Activated T-cell treated with anti-CD3 and anti-CD28 coated beads, Interleukin-2, amount 50 U/mL, for 1 hour (primary cell): ENCODE results near the gene SH3BGRL2.

ENCODE experiments used
- DNase-seq: peaks from one replicate; pipeline ENCODE4 v3.0.0-alpha.2; 2020

SH3BGRL2 gene

DNA sequence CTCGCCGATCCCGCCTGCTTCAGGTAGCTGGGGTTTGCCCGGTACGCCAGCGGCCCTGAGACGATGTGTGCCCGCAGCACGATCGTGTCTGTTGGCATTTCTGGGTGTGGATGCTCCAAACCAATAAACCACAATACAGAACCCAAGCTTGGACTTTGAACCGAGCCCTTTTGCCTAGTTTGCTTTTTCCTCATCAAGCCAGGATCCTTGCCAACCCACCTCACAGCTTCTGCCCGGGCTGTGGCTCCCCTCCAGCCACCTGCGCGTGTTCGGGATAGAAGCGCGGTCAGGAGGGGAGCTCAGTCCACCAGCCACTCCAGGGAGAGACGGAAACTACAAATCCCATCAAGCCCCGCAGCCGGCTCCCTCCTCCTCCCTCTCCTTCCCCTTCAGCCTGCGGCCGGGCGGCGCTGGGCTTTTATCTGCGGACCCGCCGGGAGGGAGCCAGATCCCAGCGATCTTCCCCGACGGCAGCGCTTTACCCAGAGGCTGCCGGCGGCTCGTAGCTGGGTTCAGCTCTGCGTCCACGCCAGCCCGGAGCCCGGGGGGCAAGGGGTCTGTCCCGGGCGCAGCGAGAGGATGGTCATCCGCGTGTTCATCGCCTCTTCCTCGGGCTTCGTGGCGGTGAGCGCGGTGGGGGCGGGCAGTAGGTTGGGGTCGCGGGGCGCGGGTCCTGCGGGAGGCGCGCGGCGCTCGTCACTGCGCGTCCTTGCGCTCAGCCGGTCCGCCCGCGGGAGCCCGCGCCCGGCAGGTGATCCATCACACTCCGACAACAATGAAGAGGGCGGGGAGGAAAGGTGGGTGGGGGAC lies at the start of gene SH3BGRL2:
Gene SH3BGRL2, plus strand, starts transcription at position 447 of the 810 bp plus-strand sequence. Its CDS starts 133 bp downstream, at position 580.
- peak; percentile 28 for DNase-seq

DNA sequence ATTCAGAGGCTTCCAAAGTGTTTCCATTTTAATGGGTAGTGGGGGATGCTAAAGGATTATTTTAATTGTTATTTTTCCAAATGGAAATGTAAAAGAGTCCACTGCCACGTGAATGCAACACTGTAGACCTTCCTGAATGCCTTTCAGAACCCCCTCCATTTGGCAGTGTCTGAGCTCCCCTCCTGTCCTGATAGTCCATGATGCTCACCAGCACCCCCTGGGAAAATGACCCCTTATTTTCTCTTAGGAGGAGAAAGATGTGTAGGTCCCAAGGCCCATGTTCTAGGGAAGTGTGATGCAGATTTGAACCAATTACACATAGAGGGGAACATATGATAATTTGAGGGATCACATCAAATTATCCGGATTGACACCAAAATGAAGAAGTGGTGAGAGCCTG lies 46.8 kb upstream of the SH3BGRL2 start:
- no peak for DNase-seq

DNA sequence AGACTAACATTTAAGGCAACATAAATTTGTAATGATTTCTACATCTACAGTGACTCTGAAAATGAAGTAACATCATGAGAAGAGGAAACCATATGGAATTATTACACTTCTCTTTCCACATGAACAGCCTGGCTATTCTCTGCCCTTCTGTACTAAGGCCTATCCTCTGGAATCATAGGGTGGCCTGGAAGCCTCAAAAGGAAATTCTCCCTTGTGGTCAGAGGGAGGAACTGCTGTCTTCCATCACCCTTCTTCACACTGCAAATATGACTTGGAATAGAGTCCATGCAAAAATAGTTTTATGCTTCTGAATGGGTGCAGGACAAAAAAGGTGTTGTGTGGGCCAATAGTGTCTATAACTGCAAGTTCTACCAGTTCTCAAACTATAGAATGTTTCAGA lies 44.6 kb upstream of the SH3BGRL2 start:
- DNase-seq: no peak

DNA sequence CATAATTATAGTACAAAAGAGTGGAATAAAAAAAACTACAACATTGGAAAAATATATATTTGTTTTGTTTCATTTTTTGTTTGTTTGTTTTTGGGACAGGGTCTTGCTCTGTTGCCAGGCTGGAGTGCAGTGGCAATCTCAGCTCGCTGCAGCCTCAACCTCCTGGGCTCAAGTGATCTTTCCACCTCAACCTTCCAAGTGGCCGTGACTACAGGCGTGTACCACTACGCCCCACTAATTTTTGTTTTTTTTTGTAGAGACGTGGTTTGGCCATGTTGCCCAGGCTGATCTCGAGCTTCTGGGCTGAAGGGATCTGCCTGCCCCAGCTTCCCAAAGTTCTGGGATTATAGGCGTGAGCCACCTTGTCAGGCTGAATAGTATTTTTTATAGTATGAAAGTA lies 41.4 kb upstream of the SH3BGRL2 start:
- no peak for DNase-seq

DNA sequence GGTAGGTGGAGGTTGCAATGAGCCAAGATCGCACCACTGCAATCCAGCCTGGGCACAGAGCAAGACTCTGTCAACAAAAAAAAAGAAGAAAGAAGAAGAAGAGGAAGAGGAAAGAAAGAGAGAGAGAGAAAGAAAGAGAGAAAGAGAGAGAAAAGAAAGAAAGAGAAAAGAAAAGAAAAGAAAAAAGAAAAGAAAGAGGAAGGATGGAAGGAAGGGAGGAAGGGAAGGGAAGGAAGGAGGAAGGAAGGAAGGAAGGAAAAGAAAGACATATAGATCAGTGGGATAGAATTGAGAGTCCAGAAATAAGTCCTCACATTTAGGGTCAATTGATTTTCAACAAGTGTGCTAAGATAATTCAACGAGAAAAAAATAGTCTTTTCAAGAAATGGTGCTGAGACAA lies 34.0 kb upstream of the SH3BGRL2 start:
- DNase-seq: no peak

DNA sequence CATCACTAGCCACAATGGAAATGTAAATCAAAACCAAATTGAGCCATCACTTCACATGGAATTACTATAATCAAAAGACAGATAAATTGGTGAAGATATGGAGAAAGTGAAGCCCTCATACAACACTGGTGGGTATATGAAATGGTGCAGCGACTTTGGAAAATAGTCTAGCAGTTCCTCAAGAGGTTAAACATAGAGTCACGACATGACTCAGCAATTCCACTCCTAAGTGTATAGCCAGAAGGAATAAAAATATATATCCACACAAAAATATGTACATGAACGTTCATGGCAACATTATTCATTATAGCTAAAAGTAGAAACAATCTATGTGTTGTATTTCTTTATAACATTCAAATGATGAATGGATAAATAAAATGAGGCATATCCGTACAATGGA lies 33.1 kb upstream of the SH3BGRL2 start:
- DNase-seq: no peak

DNA sequence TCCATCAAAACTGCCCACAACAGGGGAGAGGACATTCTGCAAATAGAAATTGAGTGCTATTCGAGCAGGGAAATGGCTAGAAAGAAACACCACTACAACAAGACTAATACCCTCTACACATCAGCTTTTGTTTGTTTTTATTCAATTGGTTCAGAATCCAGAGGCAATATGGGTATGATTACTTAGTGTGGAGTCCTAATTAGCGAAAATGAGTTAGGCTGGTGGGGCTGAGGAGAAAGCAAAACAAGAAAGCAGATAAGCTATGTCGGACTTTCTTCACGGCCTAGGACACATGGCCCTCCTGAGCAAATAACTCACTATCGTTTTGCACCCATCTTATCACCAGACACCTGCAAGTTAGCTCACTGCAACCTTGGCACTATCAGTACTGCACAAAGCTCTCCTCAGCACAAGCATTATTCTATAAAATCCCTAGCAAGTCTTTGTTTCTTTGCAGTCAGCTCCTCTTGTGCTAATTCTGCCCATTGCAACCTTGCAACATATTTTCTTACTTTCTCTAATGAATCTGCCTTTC lies 31.3 kb upstream of the SH3BGRL2 start:
- DNase-seq: no peak

DNA sequence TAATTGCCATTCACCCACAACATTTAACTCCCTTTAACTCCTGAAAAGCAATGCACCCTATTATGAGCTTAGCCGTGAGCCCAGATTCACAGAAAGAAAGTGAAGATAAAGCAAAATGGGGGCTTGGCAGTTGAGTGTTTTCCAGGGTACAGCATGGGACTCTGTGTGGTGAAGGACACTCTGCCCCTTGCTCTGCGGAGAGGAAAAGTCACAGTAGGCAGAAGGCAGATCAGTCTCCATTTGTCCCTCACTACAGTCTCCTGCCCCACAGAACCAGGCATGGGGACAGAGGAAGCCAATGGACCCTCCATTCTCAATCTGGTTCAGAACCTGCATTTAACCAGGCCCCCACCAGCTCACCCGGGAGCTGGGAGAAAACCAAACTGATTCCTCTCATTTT lies 30.8 kb upstream of the SH3BGRL2 start:
- no peak for DNase-seq

DNA sequence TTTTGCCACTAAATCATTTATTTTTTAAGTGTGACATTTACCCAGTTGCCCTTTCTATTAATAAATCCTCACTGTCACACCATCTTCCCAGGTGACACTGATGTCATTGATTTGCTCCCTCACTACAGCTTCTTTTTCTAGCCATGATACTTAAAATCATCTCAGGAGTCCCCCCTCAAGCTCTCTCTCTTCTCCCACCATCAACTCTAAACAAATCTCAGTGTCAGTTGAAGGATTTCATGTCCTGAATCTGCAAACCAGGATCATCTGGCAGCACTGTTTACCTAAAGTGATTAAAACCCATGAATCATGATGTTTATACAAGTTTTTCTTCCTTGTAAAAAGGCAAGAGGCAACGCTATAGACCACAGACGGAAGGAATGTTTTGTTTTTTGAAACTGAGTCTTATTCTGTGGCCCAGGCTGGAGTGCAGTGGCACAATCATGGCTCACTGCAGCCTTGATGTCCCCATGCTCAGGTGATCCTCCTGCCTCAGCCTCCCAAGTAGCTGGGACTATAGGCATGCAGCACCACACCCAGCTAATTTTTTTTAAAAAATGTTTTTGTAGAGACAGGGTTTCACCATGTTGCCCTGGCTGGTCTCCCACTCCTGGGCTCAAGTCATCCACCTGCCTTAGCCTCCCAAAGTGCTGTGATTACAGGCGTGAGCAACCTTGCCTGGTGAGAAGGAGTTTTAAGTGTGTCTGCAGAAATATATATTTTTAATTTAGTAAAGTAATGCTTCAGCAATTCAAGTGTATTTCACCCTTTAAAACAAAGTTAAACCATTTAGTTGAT lies 30.1 kb upstream of the SH3BGRL2 start:
- no peak for DNase-seq

DNA sequence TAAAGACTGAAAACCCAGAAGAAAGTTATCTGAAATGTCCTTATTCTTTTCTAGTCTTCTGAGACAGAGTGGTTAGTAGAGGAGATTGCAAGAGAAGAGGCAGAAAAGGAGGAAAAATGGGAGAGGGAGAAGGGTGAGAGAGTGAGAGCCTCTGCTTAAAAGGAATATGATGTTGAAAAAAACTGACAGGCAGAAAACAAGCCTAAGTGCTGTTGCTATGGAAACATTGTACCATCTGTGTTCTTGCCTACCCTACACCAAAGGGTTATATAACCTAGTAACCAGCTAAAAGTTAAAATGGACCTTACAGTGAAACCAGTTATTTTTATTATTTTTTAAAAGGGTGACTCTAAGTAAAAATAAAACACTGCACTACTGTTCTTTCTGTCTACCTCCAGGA lies 28.3 kb upstream of the SH3BGRL2 start:
- DNase-seq: no peak

DNA sequence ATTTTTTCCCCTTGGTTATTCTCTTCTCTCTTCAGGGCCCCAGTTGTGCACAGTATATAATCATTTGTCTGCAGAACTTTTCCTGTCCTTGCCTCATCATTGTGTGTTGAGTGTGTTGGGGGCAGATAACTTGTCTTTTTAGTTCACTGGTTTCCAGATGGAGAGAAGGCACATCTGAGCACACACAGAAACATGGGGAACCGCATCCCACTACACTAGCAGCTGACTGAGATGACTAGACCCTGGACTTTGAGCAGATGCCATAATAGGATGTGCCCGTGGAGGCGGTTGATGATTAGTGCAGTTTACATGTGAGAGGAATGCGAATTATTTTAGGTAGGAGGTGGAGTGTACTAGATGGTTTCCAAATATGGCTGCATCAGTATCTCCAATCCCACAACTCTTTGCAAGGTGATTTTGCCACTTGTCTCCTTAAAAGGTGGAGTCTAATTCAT lies 26.5 kb upstream of the SH3BGRL2 start:
- no peak for DNase-seq

DNA sequence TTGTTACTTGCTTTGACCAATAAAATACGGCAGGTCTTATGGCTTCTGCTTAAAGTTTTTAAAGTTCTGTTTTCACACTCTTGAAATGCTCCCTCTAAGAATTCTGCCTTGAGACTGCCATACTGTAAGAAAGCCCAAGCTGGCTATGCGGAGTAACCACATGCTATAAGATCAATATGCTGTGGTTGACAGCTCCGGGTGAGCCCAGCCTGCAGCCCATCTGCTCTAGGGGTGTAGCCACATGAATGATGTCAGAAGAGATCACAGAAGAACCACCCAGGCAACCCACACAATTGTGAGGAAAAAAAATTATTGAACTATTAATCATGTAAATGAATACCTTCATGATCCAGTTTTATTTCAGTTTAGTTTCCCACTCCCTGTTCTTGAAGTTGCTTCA lies 26.1 kb upstream of the SH3BGRL2 start:
- no peak for DNase-seq

DNA sequence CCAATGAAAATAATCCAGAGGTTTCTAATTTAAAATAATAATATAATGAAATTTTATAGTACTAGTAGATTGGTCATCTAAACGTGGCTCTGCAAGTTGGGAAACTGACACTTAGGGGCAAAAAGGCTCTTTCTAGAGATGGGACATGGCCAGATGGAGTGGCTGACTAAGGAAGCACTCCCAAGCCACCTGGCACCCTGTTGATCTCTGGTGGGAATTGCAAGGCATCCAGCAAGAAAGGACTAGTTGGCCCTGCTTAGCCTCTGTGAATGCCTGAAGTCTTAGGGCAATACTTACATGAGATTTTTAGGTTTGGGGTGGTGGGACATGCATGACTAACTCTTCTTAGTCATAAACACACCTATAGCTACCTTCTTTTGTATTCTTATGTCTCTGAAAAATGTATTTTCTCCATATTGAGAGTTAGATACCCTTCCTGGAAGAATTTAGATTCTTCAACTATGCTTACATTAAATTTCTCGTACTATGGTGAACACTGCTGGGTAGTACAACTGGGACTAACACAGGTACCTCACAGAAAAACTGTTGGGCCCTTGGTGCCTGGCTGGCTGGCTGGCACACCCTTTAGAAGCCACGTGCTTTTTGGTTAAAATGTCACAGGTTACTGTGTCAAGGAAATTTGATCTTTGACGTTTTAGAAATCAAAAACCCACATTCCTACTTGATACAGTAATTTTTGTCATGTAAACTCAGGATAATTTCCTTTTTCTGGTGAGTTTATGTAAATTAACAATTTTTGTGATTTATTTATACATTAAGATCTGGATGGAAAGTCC lies 25.0 kb upstream of the SH3BGRL2 start:
- DNase-seq: no peak

DNA sequence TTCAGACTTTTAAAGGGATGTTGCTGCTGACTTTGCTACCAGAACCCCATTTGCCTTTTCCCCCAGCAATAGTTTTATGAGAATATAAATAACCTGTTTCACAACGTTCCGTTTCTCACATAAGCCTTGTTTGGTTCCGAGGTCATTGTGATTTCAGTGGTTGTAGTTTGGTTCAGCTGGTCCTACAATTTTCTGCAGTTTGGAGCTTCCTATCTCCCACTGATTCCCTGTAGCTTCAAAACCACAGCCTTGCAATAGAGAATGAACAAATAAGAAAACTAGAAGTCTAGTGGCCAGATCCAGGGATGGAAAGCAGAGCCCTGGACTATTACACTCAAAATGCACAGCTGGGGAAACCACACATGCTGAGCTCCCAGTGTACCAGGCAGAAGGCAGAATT lies 24.1 kb upstream of the SH3BGRL2 start:
- DNase-seq: no peak

DNA sequence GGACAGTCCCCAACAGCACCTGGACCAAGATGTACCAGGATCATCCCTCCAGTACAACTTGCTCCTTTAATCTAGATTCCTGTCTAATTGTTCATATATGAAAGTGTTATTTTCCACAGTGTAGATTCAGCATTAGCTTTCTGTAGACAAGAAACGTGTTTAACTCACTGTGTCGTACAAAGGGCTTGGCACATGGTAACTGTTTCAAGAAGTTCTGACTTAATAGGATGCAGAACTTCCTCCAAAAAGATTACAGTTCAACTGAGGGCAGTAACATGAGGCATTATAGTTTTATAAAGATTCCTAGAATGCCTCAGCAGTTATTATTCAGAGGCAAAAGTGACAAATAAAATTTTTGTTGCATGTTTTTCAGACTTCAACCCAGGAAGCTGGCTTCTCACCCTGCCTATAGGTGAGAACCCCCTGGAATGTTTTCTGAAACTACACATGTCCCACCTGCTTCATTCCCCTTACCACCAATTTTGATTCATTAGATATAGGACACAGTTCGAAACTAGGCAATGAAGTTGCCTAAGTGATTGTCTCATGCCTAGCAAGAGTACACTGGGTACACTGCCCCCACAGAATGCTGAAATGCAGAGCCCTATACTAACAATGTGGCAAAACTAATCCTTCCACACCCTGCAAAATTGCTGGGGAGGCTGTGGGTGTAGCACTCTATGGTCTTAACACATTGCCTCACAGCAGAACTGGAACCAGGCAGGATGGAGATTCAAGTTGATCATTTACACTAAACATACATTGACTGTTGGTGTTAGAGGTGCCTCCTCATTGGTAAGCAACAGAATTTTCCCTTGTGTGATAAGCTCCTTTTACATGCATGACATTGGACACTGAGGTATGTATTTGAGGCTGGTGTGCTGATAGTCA lies 22.6 kb upstream of the SH3BGRL2 start:
- no peak for DNase-seq

DNA sequence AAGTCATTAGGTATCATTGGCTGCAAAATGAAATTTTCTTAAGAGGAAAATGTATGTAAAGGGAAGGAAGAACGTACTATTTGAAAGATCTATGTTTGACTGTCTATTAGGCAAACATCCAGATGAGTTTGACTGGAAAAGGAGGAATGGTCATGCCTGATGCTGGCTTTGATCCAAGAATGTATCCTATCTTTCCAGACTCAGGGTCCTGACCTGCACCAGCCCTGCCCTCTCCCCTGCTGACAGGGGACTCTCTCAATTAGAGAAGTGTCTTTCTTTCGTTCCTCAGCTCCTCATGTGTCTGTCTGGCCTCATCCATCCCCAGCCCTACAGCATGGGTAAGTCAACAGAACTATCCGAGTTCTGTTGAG lies 21.9 kb upstream of the SH3BGRL2 start:
- DNase-seq: no peak

DNA sequence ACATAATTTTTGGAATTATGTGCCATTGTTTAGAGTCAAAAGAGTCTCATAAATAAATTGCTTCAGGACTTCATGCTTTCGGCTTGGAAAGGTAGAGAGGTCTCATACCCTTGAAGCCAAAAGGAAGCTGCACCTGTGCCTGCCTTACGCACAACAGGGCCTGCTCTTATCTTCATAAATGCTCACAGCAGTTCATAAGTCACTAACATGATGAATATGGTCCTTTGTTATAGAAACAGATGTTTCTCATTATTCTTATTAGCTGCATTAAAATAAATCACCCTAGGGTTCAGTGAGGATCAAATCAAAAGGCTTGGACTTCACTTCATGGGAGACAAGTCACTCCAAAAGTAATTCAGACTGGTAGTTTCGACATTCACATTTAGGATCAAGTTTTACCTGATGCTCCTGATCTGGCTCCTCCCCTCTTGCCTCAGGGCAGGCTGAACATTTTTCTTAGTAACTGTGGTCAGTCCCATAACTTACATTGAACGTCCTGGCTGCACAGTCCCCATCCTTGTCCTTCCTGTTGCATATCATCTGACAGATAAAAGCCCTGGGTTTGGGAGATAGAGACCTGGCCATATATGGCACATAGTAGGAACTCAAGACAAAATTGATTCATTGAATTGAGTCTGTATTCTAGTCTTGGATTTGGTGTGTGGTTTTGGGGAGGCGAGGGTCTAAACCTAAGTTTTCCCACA lies 20.7 kb upstream of the SH3BGRL2 start:
- DNase-seq: no peak

DNA sequence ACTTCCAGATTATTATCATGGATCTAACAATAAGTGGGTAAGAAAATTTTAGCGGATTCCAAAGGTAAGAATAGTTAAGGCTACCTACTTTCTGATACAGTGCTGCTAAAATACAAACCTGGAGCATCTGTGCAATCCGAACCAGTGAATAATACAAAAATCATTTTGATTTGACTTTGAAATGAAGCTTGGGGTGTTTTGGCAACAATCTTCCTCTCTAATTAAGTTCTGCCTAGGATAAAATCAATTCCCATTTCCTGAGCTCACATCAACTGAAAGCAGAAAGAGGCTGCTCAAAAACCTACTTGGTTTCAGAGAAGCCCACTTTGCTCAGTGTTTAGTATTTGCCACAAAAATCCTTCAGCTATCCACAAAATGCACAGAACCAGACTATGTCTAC lies 18.7 kb upstream of the SH3BGRL2 start:
- DNase-seq: no peak

DNA sequence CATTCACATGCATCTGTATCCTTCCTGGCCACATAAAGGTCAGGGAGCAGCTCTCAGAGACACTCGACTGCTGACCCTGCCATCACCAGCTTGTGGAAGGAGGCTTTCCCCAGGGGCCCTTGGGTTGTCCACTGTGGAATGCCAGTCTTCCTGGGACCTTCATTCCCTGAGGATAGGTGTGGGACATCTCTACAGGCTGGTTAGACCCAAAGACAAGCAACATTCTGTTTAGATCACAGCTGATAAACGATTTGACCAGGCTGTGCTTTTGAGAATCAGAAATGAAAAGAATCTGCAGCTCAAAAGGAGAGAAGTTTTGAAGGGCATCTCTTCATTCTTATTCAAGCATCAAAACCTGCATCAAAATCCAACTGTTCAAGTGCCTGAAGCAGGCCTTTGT lies 18.2 kb upstream of the SH3BGRL2 start:
- DNase-seq: no peak

DNA sequence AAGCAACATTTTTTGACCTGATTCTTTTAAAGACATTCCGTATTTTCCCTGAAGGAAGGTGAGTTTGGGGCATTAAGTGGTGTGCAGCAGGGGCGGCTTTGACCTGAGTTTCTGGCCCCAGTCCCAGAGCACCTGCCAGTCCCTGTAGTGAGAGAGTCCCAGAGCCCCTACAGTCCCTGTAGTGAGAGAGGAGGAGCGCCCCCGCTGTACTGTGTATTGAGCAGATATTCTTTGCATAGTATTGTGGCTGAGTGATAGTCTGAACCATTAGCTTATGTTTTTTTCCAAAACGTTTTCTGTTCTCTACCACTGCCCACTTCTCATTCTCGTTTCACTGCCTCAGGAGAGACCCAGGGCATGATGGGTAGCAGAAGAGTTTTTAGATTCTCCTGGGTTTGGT lies 17.2 kb upstream of the SH3BGRL2 start:
- DNase-seq: no peak
